GOT3 (cell line): ENCODE measurements around the gene ADAMTS6.

Experiments
- DNase-seq: peaks from one replicate; lab custom pipeline; 2025; ENCODE audit warnings: mixed read lengths; lab: John Stamatoyannopoulos, UW

Gene ADAMTS6

GRCh38 chr5:65276178-65276890 lies 205.4 kb downstream of the ADAMTS6 start:
- no peak for DNase-seq

GRCh38 chr5:65271906-65272305 lies 209.8 kb downstream of the ADAMTS6 start:
- DNase-seq = no peak

- no peak for DNase-seq
These were observed 213.2 kb downstream of the ADAMTS6 start for GRCh38 chr5:65268525-65268924.

- DNase-seq = no peak
These were observed 217.3 kb downstream of the ADAMTS6 start for GRCh38 chr5:65264420-65264819.

GRCh38 chr5:65263321-65263720 lies 218.4 kb downstream of the ADAMTS6 start:
- no peak for DNase-seq

- no peak for DNase-seq
These were observed 219.1 kb downstream of the ADAMTS6 start for GRCh38 chr5:65262649-65263059.

GRCh38 chr5:65262096-65262495 lies 219.6 kb downstream of the ADAMTS6 start:
- no peak for DNase-seq

GRCh38 chr5:65261499-65261898 lies 220.2 kb downstream of the ADAMTS6 start:
- no peak for DNase-seq

- DNase-seq = no peak
These were observed 226.4 kb downstream of the ADAMTS6 start for GRCh38 chr5:65255294-65255693.

GRCh38 chr5:65252977-65253376 lies 228.7 kb downstream of the ADAMTS6 start:
- DNase-seq = no peak

- DNase-seq = no peak
These were observed 232.8 kb downstream of the ADAMTS6 start for GRCh38 chr5:65248896-65249295.

GRCh38 chr5:65247594-65247993 lies 234.1 kb downstream of the ADAMTS6 start:
- no peak for DNase-seq

GRCh38 chr5:65246741-65247140 lies 235.0 kb downstream of the ADAMTS6 start:
- DNase-seq = no peak

- no peak for DNase-seq
These were observed 237.7 kb downstream of the ADAMTS6 start for GRCh38 chr5:65244031-65244430.

- no peak for DNase-seq
These were observed 238.6 kb downstream of the ADAMTS6 start for GRCh38 chr5:65243161-65243560.

GRCh38 chr5:65229841-65230240 lies 251.9 kb downstream of the ADAMTS6 start:
- DNase-seq = no peak

GRCh38 chr5:65213921-65214525 lies 267.7 kb downstream of the ADAMTS6 start:
- DNase-seq = no peak

- DNase-seq = no peak
These were observed 272.4 kb downstream of the ADAMTS6 start for GRCh38 chr5:65209341-65209740.

- no peak for DNase-seq
These were observed 276.8 kb downstream of the ADAMTS6 start for GRCh38 chr5:65204966-65205365.

- DNase-seq = no peak
These were observed 278.0 kb downstream of the ADAMTS6 start for GRCh38 chr5:65203746-65204145.

GRCh38 chr5:65199993-65200675 lies 281.6 kb downstream of the ADAMTS6 start:
- DNase-seq = no peak

GRCh38 chr5:65198456-65199120 lies 283.1 kb downstream of the ADAMTS6 start:
- no peak for DNase-seq
